ENCODE measurements around the gene GRK5.

The GRK5 gene

DNA sequence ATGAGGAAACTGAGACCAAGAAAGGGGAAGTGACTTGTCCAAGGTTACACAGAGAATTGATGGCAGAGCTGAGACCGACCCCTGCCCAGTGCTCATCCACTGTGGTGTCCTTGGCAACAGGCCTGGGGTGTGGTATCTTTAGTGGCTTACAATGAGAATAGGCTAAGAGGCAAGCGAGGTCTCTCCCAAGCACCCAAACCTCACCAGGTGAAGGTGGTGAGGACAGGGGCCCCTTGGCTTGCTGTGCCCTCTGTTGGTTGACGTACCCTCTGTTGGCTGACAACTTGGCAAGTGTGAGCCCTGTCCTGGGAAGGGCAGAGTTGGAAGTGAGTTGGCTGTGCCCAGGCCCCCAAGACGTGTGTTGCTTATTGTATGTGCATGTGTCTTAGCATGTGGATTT lies 166.9 kb downstream of the GRK5 start:
- DNase-seq, result no peak

DNA sequence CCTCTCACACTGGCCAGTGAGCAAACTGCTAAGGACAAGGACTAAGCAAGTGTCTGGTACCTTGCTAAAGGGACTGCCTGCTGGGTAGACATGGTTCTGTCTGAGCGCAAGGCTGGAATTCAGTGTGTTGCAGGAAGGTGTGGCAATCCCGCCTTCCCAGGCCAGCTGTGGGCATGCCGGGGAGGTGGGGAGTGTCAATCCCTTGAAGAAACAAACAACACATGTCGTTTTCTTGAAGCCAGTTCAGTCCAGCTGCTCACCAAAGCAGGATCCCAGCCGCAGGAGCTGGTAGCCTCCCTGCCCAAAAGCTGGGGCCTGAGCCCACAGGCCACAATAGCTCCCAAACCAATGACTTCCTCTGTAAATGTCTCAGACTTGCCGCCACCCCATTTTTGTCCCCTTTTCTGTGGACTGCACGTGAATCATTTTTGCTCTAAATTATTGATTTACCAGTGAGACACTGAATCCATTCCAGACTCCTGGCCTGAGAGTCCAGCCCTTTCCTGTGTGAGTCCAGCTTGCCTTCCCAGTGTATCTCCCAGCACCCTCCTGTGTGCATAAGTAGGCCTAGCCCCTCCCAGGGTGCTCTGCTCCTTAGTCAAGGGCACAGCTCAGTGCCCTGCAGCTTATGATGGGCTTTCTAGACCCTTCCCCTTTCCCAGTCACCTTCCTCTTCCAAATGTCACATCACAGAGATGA lies 168.4 kb downstream of the GRK5 start:
- DNase-seq, result no peak

DNA sequence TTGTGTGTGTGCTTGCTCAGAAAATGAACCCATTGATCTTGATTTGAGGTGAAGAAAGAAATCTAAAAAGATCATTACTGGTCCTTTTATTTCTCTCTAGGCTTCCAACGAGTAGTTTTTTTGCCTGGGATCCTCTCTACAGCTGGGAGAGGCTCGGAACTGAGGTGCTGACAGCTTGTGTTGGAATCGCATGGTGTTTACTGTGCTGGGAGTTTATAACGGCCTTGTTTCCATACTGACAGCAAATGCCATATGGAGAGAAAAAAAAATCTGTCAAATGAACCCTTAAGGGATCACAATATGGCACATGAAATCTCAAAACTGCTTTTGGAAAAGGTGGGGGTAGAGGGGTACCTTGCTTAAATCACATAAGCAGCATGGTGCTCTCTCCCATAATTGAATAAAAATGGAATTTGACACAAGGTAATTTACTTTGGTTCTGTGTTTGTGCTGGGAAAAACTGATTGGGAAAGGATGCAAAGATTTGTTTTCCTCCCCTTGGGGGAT lies 170.1 kb downstream of the GRK5 start:
- no peak for DNase-seq

DNA sequence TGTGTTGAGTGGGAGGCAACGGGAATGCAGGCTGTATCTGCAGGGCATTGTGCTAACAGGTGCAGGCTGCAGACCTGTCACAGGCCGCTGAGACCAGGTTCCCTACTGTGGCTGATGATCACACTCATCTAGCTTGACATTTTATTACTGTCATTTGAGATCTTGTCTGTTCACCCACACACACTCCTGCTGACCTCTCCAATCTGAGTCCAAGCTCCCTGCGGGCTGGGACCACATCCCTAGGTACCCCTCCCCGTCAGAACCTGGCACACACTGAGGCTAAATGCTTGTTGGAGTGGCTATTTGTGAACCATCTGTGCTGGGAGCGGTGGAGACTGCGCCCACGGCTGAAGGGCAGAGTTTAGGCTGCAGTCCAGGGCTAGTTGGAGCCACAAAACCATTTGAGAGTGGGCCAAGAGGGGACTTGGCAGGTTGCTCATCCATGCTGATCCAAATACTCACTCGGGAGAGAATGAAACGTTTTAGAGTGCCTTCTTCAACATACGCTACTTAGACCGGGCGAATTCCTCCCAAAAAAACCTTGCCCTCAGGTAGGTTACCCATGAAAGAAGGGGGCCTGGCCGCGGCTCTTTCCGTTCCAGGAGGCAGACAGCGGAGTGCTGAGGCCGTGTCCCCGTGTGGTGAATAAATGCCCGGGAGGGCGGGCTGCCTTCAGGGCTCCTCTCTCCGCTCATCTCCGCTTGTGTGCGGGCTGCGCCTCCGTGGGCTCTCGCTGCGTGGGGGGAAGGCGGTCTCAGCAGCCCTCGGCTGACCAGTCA lies 170.8 kb downstream of the GRK5 start:
- peak in 31 of 58 donors; percentile 12 to 68 (median 28) for DNase-seq

DNA sequence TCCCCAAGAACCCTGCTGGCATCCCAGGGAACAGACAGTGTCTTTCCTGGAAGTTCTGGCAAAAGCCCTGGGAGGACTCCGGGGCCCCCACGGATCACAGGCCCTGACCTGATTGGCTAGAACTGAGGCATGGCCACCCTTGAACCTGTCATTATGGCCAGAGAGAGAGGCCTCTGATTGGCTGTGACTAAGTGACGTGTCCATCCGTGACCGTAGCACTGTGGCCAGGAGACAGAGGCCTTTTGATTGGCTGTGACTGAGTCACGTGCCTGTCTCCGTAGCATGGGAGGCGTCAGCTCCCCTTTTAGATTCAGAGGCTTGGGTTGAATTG lies 171.3 kb downstream of the GRK5 start:
- peak in 52 of 58 donors; percentile 10 to 88 (median 56) for DNase-seq

DNA sequence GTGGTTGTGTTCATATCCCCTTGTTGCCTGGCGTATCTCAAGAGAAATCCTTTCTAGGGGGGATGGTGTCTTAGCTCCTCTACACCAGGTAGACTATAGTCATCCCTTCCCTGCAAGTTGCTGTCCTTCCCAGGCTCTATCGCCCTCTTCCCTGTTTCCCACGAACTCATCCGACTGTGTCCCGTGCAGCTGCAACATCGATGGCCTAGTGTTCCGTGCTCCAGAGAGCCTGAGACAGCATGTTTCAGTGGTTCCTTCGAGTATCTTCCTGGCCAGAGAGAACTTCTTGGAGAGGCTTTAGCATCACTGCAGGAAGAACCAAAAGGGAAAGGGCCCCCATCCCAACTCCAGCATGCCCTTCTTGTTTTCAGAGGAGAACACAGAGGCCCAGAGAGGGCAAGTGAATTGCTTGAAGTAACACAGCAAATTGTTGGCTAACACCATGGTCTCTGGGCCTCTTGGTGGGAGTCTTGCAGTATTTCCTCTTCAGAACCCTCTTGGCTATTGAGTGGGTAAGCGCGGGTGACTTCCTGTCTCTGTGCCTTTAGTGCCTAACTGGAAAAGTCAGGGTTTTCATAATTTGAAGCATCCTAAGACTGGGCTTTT lies 172.2 kb downstream of the GRK5 start:
- no peak for DNase-seq

DNA sequence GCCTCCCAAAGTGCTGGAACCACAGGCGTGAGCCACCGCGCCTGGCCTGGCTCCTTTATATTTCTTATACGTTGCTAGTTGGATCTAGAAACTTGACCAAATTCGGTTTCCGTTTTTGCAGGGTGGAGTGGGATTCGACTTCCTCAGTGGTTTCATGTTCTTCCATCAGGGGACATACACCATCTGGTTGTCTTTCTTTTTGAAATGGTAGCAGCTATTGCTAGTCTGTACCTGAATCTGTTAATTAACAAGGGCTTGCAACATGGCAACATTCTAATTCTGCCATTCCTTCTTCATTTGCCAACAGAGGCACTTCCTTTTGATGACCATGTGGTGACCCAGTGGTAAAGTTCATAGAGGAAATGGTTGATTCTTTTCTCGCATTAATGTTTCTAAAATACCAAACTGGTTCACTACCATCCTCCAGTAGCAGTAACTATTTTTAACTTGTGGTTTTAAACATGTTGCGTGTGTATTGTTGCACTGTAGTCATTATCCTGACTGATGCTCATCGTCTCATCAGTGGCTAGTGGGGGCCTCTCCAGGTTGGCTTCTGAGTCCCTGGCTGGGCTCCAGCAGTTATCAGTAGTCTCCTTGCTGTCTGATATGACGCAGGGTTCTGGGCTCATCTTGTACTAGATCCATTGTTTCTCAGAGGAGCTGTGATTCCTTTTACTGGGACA lies 175.9 kb downstream of the GRK5 start:
- DNase-seq, result no peak

DNA sequence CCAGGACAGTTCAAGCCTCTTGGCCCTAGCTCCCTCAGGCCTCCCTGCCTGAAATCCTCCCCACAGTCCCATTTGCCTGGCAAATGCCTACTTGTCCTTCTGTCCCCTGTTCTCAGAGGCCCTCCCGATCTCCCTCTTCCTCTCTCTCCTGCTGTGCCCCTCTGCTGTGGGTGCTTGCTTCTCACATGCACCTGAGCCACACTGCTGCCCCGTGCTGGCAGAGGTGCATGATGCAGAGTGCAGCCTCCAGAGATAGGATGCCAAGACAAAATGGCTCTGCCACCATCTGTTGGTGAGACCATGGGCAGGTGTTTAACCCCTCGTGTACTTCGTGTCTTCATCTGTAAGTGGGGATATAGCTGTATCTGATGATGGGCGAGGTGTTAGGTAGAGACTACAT lies 176.8 kb downstream of the GRK5 start:
- no peak for DNase-seq

DNA sequence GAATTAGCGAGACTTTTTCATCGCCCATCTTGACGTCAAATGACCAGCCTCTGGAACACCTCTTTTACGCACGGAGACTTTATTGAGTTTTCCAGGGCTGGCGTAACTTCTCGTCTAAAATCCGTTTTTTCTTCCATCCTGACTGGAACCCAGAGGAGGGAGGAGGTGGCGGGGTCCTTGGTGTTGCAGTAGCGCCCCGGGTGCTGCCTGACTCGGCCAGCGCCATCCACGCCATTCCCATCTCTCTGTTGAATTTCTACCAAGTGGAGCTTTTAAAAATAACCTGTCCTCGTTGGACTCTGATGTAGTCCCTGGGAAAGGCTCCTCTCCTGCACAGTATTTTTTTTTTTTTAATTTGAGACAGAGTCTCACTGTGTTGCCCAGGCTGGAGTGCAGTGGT lies 179.3 kb downstream of the GRK5 start:
- DNase-seq, result no peak

DNA sequence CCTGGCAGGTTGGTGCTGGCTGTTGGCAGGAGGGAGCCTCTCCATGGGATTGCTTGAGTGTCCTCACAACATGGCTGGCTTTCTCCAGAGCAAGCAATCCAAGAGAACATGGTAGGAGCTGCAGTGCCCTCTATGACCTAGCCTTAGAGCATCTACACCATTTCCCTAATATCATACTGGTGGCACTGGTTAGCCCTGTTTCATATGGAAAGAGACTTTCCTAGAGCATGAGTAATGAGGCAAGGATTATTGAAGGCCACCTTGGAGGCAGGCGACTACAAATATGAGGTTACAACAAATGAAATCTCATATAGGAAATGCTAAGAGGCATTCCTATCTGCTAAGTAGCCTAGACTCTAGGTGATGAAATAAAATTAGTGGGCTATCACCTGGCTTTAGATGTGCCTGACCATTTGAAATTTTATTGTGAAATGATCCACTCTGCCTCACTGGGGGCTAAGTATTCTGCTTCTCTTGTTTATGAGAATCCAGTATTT lies 181.5 kb downstream of the GRK5 start:
- DNase-seq, result no peak

DNA sequence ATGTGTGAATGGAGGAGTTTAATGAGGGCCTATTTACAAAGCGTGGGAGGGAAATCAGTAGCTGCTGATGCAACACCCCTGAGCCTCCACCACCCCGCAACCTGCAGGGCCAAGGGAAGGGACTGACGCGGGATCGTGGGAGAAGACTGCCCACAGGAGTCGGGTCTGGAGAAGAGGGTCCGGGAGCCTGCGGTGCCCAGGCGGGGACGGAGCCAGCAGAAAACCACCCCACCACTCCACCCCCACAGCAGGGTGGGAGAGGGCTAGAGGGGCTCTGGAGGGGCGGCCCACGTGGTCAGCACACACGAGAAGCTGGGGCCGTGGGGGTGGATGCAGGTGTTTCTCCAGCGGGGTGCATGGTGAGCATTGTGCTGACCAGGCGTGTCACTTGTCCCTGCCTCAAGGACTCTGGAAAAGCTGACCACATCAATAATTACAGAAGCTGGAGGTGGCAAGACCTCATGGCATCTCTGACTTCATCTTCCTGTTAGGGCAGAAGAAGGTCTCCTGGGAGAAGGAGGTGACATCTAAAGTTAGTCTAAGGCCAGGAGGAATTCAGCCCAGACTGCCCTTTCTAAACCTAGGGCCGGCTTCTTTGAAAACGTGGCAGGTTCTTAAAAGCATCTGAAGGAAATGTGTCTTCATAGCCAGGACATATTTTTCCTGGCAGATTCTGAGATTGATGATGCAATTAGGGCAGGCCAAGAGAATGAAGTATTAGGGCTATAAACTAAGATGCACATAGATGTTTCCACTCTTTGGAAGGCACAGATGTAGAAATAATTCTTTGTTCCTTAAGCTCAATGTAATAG lies 184.3 kb downstream of the GRK5 start:
- no peak for DNase-seq

DNA sequence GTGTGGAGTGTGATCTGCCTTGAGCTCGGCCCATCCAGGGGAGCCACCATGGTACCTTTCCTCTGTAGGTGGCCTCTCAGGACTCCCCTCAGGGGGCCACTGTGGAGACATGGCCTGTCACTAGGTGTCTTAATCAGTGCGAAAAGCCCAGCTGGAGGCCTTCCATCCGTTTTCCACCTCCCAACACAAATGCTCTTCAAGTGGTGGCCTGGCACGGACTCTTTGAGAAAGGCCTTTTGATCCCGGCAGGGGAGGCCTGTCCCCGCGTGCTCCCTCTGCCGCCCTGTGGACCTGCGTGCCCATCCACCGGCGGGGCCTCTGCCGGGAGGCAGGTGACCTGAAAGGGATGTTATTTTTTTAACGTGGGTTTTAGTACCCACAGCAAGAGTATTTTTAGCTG lies 185.6 kb downstream of the GRK5 start:
- no peak for DNase-seq

DNA sequence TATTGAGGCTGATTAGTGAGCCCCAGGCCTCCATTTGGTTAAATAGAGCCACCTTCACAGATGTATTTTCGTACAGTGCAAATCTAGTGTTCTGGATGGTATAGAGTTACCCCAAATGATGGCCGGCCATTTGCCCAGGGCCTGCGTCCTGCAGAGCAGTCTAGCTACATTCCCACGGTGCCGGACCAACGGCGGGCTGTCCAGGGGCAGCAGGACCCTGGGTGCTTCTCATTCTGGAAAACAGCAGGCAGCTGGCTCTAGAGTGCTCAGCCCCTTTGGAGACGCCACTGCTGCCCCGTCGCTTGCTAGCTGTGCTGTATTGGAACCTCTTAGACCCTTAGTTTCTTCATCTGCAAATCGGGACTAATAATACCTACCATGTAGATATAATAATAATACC lies 186.1 kb downstream of the GRK5 start:
- no peak for DNase-seq

DNA sequence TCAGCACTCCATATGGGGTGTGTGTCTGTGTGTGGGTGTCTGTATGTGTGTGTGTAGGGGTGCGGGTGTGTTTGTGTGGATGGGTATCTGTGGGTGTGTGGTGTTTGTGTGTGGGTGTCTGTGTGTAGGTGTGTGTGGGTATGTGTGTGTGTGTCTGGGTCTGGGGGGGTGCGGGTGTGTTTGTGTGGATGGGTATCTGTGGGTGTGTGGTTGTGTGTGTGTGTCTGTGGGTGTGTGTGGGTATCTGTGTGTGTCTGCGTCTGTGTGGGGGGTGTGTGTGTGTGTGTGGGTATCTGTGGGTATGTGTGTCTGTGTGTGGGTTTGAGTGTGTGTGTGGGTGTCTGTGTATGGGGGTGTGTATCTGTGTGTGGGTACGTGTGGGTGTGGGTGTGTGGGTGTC lies 186.5 kb downstream of the GRK5 start:
- DNase-seq, result no peak

DNA sequence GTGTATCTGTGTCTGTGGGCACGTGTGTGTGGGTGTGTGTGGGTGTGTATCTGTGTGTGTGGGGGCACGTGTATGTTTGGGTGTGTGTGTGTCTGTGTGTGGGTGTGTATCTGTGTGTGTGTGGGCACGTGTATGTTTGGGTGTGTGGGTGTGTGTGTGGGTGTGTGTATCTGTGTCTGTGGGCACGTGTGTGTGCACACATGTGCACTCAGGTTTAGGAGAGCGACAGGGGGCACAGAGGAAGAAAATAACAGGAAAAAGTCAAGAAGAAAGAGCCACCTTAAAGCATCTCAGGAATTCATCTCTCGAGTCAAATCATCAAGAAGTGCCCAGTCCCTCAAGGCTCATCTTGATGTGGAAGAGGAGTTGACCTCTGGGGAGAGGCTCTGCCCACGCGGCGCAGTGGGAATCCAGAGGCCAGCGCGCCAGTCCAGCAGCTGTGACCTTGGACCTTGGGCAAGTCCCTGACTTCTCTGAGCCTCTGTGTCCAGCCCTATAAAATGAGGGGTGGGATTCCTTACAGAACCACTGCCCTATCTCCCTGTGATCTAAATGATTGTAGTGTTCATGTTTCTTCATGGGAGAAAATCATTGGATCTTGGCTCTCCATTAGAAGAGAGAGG lies 187.4 kb downstream of the GRK5 start:
- DNase-seq, result no peak

DNA sequence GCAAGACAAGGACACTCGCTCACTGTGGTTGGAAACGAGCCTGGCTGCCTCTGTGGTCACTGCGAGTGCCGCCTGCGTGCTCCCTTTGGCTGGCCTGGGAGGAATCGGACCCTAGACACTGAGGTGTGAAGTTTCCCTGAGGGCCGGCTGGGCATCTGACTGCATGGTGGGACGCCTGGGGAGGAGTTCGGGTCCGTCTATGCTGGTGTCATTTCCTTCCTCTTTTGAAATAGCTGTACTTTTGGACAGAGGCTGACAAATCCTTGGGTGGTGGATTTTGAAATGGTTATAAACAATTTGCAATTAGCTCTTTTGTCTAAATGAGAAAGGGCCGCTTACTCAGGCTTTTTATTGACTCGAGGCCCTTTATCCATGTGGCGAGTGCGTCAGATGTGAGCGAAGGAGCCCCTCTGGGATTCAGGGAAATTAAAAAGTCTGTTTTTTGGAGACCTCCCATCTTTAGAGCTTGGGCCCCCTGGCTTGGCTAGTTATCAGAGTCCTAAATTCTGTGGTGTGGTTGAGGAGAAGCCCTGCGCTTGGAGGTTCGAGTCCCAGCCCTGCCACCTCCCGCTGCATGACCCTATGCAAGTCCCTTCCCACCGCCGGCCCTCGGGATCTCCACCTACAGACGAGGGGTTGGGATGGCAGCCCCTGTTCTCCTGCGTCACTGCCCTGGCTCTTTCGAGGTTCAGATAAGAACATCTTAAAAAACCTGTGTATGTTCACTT lies 188.1 kb downstream of the GRK5 start:
- DNase-seq, result peak in 24 of 58 donors; percentile 7 to 35 (median 16)

DNA sequence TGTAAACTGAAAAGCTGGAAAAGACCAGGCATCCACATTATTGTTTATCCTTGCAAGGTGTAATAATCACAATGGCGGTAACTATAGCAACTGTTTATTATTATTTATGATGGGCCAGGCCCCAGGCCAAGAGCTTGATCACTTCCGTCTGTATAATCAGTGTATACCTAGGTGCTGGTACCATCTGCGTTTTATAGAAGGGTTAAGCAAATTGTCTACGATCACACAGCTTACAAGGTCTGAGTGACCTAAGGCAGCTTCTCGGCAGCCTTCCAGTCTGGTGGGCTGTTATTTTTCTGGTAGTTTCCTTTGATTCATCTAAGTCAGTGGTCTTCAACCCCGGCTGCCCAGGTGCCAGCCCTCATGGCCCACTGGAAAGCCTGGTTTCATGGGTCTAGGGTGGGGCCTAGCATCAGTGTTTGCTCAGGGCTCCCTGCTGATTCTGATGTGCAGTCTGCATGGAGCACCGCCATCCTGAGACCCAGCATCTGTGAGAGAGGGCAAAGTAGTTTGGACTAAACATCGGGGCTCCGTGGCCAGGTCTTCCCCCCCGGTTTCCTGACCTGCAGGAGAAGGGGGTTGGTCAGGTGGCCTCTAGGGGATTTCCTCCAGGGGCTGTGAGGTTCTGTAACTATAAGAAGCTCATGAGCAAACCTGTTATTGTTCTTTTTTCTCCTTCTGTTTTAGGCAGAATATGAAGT lies 188.8 kb downstream of the GRK5 start:
- DNase-seq, result no peak

DNA sequence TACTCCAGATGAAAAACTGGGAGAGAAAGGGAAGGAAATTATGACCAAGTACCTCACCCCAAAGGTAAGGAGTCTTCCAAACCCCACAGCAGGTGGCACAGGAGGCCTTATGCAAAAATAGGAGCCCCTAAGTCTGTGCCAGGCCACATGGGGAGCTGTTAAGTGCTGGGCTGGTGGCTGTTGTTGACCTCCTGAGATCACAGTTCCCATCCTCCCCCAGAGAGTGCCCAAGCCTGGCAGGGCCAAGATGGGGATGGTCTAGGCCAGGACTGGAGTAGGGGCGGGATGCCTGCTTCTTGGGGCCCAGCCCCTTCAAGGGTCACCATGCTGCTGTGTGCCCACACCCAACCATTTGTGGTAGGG lies 189.3 kb downstream of the GRK5 start:
- DNase-seq, result no peak

DNA sequence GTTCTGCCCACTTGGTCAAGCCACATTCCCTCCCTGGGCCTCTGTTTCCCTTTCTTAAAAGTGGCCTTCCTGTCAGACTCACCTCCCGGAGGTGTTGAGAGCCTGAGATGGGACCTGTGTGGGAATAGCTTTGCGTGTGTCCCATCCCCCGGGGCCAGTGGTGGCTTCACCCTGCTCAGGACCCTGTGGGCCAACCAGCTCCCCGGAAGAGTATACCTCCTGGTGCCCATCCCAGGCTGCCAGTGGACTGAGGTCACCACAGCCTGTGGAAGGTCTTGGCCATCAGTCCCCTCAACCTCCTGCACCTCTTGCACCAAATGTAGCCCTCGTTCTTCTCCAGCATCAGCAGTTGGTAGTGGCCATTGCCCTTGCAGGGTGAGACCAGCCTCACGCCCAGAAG lies 190.0 kb downstream of the GRK5 start:
- DNase-seq, result no peak

All from anterior cingulate cortex (tissue), 58 donors.